Neural cell (in vitro differentiated cells): ENCODE results near the gene PFDN5. TPM values are rescaled to one million over a fixed set of nuclear protein-coding genes. Genes with fewer than 3 reads are reported as not detected.

Experiments used
- H2AFZ ChIP-seq: fragments of 200-600, 300-800 bp; sonication (generic), shearing (Covaris generic); 2 replicates; pipeline ENCODE4 v1.6.0; 2014; ENCODE audit warnings: low read depth, mild to moderate bottlenecking, antibody characterized with exemption, low read length, moderate library complexity
- H3F3A ChIP-seq: fragments of 200-600 bp; shearing (Covaris generic); 2 replicates; pipeline ENCODE4 v1.6.1; 2016; ENCODE audit warnings: mild to moderate bottlenecking, moderate library complexity, mixed read lengths, antibody characterized with exemption, low read length; ENCODE audit not compliant: insufficient read depth, poor library complexity, severe bottlenecking
- H3K27ac ChIP-seq: fragments of 200-600, 300-800 bp; sonication (generic), shearing (Covaris generic); 2 replicates; pipeline ENCODE4 v1.5.1; 2014; ENCODE audit warnings: mild to moderate bottlenecking, low read length, moderate library complexity
- H3K27me3 ChIP-seq: fragments of 300-800, 200-600 bp; sonication (generic), shearing (Covaris generic); 2 replicates; pipeline ENCODE4 v1.6.0; 2014; ENCODE audit warnings: mild to moderate bottlenecking, low read depth, low read length, moderate library complexity; ENCODE audit not compliant: insufficient read depth
- H3K36me3 ChIP-seq: fragments of 300-800, 200-600 bp; sonication (generic), shearing (Covaris generic); 2 replicates; pipeline ENCODE4 v1.5.1; 2014; ENCODE audit warnings: mild to moderate bottlenecking, antibody characterized with exemption, low read length, moderate library complexity; ENCODE audit not compliant: insufficient read depth
- H3K4me2 ChIP-seq: fragments of 300-800, 200-600 bp; sonication (generic), shearing (Covaris generic); 2 replicates; pipeline ENCODE4 v1.6.0; 2014; ENCODE audit warnings: mild to moderate bottlenecking, low read length
- H3K4me3 ChIP-seq: fragments of 300-800, 200-600 bp; sonication (generic), shearing (Covaris generic); 2 replicates; pipeline ENCODE4 v1.5.1; 2014; ENCODE audit warnings: mild to moderate bottlenecking, low read length, moderate library complexity
- H3K79me2 ChIP-seq: fragments of 200-600 bp; shearing (Covaris generic); replicated peaks from 2 replicates; pipeline ENCODE4 v1.6.0; 2014; ENCODE audit warnings: mild to moderate bottlenecking, low read length, moderate library complexity; ENCODE audit not compliant: insufficient read depth
- H3K9ac ChIP-seq: fragments of 300-800, 200-600 bp; sonication (generic), shearing (Covaris generic); 2 replicates; pipeline ENCODE4 v1.6.1; 2016; ENCODE audit warnings: mild to moderate bottlenecking, low read length, mixed read lengths
- H3K9me2 ChIP-seq: fragments of 200-600 bp; shearing (Covaris generic); 2 replicates; pipeline ENCODE4 v1.6.1; 2016; ENCODE audit warnings: mild to moderate bottlenecking, low read length, mixed read lengths; ENCODE audit not compliant: insufficient read depth
- H3K9me3 ChIP-seq: fragments of 200-600, 300-800 bp; sonication (generic), shearing (Covaris generic); 2 replicates; pipeline ENCODE4 v1.6.1; 2016; ENCODE audit warnings: mild to moderate bottlenecking, mixed run types, low read length, moderate library complexity, mixed read lengths
- H4K20me1 ChIP-seq: fragments of 200-600 bp; shearing (Covaris generic); 2 replicates; pipeline ENCODE4 v1.6.1; 2016; ENCODE audit warnings: mild to moderate bottlenecking, mixed run types; ENCODE audit not compliant: insufficient read depth
- EP300 ChIP-seq: fragments of 450-650 bp; conservative IDR thresholded peaks from 2 replicates; pipeline ENCODE4 v1.6.1; 2014; ENCODE audit warnings: antibody characterized with exemption, mild to moderate bottlenecking, moderate library complexity; ENCODE audit not compliant: poor library complexity, severe bottlenecking
- EZH2 ChIP-seq: fragments of 200-600, 300-800 bp; shearing (Covaris generic), sonication (generic); IDR thresholded peaks from 2 replicates; pipeline ENCODE4 v1.6.1; 2014; ENCODE audit warnings: antibody characterized with exemption, low read length, borderline replicate concordance, mild to moderate bottlenecking; ENCODE audit not compliant: insufficient read depth, poor library complexity, severe bottlenecking
- MXI1 ChIP-seq: fragments of 450-650 bp; conservative IDR thresholded peaks from 2 replicates; pipeline ENCODE4 v1.6.1; 2014; ENCODE audit warnings: antibody characterized with exemption, mild to moderate bottlenecking; ENCODE audit not compliant: poor library complexity, severe bottlenecking
- POLR2AphosphoS5 ChIP-seq: IDR thresholded peaks from 2 replicates; pipeline ENCODE4 v1.6.1; 2012
- RAD21 ChIP-seq: fragments of 450-650 bp; conservative IDR thresholded peaks from 2 replicates; pipeline ENCODE4 v1.6.1; 2014; ENCODE audit warnings: antibody characterized with exemption, mild to moderate bottlenecking, moderate library complexity
- REST ChIP-seq: IDR thresholded peaks from 2 replicates; pipeline ENCODE4 v1.6.1; 2012; ENCODE audit warnings: borderline replicate concordance
- SMC3 ChIP-seq: fragments of 450-650 bp; conservative IDR thresholded peaks from 2 replicates; pipeline ENCODE4 v1.6.1; 2014; ENCODE audit warnings: antibody characterized with exemption, mild to moderate bottlenecking, moderate library complexity; ENCODE audit not compliant: poor library complexity
- TAF1 ChIP-seq: IDR thresholded peaks from 2 replicates; pipeline ENCODE4 v1.6.1; 2012; ENCODE audit warnings: low read depth
- polyA plus RNA-seq: library from polyadenylated mRNA; depleted of rRNA; stranded (reverse); fragments of >200 nt; gene quantifications from 2 replicates; pipeline ENCODE4 v1.2.3, GENCODE V29; 2014
- TF ChIP-seq, protein P1 (sequence below): fragments of 450-650 bp; IDR thresholded peaks from 2 replicates; pipeline ENCODE4 v1.5.1; 2014; ENCODE audit warnings: antibody characterized with exemption, mild to moderate bottlenecking, moderate library complexity; ENCODE audit not compliant: poor library complexity, severe bottlenecking

Gene PFDN5
- polyA plus RNA-seq, 1 donor from 2014 or later, result 1,383 TPM

DNA sequence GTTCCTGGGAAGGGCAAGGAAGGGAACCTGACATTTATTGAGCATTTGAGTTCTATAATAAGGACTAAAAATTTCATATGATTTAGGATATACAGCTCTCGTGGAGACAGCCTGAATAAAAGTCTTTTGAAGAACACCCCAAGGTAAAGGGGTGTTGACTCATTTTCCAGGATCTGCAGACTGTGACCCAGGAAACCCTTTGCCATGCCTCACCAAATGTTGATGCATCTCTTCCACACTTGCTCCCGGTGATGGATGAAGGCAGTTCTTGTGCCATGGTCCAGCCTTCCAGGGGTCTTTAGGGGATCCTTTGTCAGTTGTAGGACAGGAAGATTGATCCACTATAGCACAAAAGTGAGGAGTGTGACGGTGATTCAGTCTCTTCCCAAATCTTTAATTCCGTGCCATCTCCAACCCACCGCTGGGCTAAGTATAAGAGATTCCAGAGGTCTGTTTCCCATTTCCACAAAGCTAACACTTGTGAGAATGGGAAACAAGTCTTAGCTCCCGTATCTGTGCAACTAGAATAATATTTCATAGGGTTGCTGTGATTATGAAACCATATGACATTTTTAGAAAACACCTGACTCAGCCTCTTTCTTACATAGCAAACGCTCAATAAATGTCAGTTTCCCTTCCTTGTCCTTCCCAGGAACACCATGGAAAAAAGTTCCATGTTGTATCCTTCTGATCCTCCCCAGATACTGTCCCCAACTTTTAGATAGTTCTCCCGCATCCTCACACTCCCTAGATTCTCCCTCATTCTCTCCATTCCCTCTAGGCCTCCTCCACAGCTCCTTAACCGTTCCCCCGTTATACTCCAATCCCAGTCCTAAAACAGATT, 25.2 kb downstream of the PFDN5 start:
- no peaks in the 10 kb centered on the region for H4K20me1 ChIP-seq
- peak overlapping the region; percentile 95 for H2AFZ ChIP-seq
- peak overlapping the region; percentile 98 for H3K4me3 ChIP-seq
- peak overlapping the region; percentile 93 for H3K27ac ChIP-seq
- H3K27me3 ChIP-seq, result peaks cover 15% of the 10 kb centered on the region
- H3K36me3 ChIP-seq, result no peaks in the 10 kb centered on the region
- H3F3A ChIP-seq, result no peaks in the 10 kb centered on the region
- no peaks in the 10 kb centered on the region for H3K9me3 ChIP-seq
- no peaks in the 10 kb centered on the region for H3K79me2 ChIP-seq
- H3K9ac ChIP-seq, result peak overlapping the region; percentile 83
- peak overlapping the region; percentile 65 for H3K4me2 ChIP-seq
- no peaks in the 10 kb centered on the region for H3K9me2 ChIP-seq
- TF ChIP-seq RAD21, result no peak
- TF ChIP-seq TAF1, result no peak
- no peak for TF ChIP-seq REST
- no peak for TF ChIP-seq EP300
- TF ChIP-seq SMC3, result no peak
- TF ChIP-seq MXI1, result no peak
- no peak for TF ChIP-seq POLR2AphosphoS5
- TF ChIP-seq, protein P1, sequence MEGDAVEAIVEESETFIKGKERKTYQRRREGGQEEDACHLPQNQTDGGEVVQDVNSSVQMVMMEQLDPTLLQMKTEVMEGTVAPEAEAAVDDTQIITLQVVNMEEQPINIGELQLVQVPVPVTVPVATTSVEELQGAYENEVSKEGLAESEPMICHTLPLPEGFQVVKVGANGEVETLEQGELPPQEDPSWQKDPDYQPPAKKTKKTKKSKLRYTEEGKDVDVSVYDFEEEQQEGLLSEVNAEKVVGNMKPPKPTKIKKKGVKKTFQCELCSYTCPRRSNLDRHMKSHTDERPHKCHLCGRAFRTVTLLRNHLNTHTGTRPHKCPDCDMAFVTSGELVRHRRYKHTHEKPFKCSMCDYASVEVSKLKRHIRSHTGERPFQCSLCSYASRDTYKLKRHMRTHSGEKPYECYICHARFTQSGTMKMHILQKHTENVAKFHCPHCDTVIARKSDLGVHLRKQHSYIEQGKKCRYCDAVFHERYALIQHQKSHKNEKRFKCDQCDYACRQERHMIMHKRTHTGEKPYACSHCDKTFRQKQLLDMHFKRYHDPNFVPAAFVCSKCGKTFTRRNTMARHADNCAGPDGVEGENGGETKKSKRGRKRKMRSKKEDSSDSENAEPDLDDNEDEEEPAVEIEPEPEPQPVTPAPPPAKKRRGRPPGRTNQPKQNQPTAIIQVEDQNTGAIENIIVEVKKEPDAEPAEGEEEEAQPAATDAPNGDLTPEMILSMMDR, result no peak
- no peak for TF ChIP-seq EZH2

DNA sequence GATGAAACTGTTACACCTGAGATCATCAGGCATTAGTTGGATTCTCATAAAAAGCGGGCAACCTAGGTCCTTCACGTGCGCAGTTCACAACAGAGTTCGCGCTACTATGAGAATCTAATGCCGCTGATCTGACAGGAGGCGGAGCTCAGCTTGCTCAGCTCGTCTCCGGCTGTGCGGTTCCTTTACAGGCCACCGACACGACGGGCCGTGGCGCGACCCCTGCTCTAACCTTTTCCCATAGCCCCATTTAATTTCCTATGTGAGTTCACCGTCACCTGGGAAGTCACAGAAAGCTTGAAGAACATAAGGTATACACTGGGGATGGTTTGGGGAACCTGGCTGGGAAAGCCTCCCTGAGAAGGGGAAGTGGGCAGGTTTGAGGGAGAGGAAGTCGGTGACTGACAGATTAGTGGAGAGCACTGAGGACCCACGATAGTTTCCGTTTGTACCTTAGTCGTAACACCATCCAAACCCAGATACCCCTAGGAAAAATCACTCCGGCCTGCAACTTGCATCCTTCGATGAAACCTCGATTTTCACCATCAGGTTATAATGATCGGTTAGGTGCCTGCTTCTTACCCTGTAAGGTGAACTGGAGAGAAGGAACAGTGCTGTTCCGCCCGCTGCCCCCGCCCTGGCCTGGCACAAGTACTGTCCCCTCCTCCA, 28.9 kb downstream of the PFDN5 start:
- H3K4me2 ChIP-seq, result no peak overlapping the region
- no peaks in the 10 kb centered on the region for H3K9me3 ChIP-seq
- H4K20me1 ChIP-seq, result no peaks in the 10 kb centered on the region
- H3F3A ChIP-seq, result no peaks in the 10 kb centered on the region
- peaks cover 19% of the 10 kb centered on the region for H3K27me3 ChIP-seq
- no peaks in the 10 kb centered on the region for H3K79me2 ChIP-seq
- H2AFZ ChIP-seq, result no peak overlapping the region
- H3K9ac ChIP-seq, result peak overlapping the region; percentile 44
- TF ChIP-seq REST, result no peak
- no peak for TF ChIP-seq TAF1
- TF ChIP-seq EP300, result no peak
- TF ChIP-seq POLR2AphosphoS5, result no peak
- no peak for TF ChIP-seq RAD21
- no peak for TF ChIP-seq MXI1
- no peak for TF ChIP-seq SMC3
- TF ChIP-seq EZH2, result no peak
- TF ChIP-seq, protein P1, result no peak
- H3K4me3 ChIP-seq, result peak overlapping the region; percentile 66
- no peak overlapping the region for H3K27ac ChIP-seq
- no peaks in the 10 kb centered on the region for H3K9me2 ChIP-seq
- H3K36me3 ChIP-seq, result no peaks in the 10 kb centered on the region
